LNCAP (cell line): Measurements from ENCODE around the gene ZNF579.

Experiments used
- CTCF ChIP-seq: fragments of 450-650 bp; IDR thresholded peaks from 2 replicates; pipeline ENCODE4 v1.5.1; 2017; ENCODE audit warnings: mild to moderate bottlenecking

Gene ZNF579

DNA sequence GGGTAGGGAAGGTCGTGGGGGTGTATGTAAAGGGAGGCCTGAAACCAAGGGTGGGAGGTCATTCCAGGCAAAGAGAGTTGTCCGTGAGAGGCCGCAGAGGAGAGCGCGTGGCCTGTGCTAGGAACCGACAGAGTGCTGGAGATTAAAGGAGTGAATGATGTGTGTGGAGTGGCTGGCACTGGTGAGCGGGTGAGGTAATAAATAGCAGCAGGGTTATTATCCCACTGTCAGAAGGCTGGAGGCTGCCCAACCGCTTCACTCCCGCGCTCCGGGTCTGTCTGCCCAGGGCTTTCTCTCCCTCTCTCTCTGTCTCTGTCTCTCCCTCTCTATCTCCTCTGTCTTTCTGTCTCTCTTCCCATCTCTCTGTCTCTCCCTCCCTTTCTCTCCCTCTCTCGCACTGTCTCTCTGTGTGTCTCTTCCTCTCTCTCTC, 17.4 kb downstream of the ZNF579 start:
- no peak for TF ChIP-seq CTCF

- TF ChIP-seq CTCF = no peak
Measured at GRCh38 chr19:55559684-55560083, 21.0 kb downstream of the ZNF579 start.

GRCh38 chr19:55554741-55555152, 25.9 kb downstream of the ZNF579 start:
- no peak for TF ChIP-seq CTCF

GRCh38 chr19:55554302-55554701, 26.3 kb downstream of the ZNF579 start:
- TF ChIP-seq CTCF = no peak

GRCh38 chr19:55553217-55554182, 27.1 kb downstream of the ZNF579 start:
- TF ChIP-seq CTCF = no peak

- TF ChIP-seq CTCF = no peak
Measured at GRCh38 chr19:55552620-55553019, 28.0 kb downstream of the ZNF579 start.

GRCh38 chr19:55552206-55552605, 28.4 kb downstream of the ZNF579 start:
- no peak for TF ChIP-seq CTCF
